GM19099 (cell line): ENCODE measurements around the gene AFP.

ENCODE experiments used
- POLR2A ChIP-seq: IDR thresholded peaks from 3 replicates; pipeline ENCODE4 v1.6.1; 2011; ENCODE audit warnings: low read depth; ENCODE audit not compliant: insufficient read length; ENCODE audit errors: extremely low read depth

Gene AFP

DNA sequence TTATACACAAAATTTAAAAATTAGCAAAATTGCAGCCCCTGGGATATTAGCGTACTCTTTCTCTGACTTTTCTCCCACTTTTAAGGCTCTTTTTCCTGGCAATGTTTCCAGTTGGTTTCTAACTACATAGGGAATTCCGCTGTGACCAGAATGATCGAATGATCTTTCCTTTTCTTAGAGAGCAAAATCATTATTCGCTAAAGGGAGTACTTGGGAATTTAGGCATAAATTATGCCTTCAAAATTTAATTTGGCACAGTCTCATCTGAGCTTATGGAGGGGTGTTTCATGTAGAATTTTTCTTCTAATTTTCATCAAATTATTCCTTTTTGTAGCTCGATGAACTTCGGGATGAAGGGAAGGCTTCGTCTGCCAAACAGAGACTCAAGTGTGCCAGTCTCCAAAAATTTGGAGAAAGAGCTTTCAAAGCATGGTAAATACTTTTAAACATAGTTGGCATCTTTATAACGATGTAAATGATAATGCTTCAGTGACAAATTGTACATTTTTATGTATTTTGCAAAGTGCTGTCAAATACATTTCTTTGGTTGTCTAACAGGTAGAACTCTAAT is 26.0 kb upstream of the AFP start:
- no peak for TF ChIP-seq POLR2A

- TF ChIP-seq POLR2A: no peak
Observed at GRCh38 chr4:73410916-73411730, 24.9 kb upstream of the AFP start.

GRCh38 chr4:73411731-73412414 is 24.1 kb upstream of the AFP start:
- no peak for TF ChIP-seq POLR2A

DNA sequence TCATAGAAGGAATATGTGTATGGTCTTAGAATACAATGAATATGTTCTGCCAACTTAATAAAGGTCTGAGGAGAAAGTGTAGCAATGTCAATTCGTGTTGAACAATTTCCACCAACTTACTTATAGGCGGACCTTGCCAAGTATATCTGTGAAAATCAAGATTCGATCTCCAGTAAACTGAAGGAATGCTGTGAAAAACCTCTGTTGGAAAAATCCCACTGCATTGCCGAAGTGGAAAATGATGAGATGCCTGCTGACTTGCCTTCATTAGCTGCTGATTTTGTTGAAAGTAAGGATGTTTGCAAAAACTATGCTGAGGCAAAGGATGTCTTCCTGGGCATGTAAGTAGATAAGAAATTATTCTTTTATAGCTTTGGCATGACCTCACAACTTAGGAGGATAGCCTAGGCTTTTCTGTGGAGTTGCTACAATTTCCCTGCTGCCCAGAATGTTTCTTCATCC is 22.7 kb upstream of the AFP start:
- no peak for TF ChIP-seq POLR2A

DNA sequence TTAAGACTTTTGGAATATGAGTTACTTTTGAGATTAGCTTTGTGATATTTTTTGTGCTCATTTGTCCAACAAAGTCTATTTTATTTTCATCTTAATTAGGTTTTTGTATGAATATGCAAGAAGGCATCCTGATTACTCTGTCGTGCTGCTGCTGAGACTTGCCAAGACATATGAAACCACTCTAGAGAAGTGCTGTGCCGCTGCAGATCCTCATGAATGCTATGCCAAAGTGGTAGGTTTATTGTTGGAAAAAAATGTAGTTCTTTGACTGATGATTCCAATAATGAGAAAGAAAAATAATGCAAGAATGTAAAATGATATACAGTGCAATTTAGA is 21.1 kb upstream of the AFP start:
- no peak for TF ChIP-seq POLR2A

- no peak for TF ChIP-seq POLR2A
Observed at GRCh38 chr4:73415807-73416238, 20.2 kb upstream of the AFP start.

DNA sequence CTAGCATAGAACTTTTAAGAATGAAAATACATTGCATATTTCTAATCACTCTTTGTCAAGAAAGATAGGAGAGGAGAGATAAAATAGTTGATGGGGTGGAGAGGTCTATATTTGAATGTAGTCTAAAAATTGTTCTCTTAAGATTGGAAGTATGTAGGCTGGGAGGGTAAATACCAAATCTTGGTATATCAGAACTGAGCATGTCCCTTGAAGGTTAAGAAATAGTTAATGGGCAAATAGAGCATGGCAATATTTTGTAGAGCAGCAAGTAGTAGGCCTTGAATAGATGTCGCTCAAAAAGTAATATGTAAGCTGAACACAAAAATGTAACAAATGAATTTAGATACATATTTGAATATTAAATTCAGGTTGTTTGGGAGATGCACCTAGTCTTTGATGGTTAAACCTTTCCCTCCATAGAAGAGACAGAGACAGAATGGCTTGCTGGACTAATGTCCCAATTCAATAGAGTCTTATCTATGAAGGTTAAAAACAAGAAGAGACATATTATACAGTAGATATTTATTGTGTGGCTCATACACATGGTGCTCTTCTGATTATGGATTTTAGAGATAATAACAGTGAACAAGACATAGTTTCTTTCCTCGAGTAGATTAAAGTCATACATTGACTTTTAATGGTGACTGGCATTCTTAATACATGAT is 19.5 kb upstream of the AFP start:
- TF ChIP-seq POLR2A: no peak

GRCh38 chr4:73417342-73417741 is 18.7 kb upstream of the AFP start:
- no peak for TF ChIP-seq POLR2A

DNA sequence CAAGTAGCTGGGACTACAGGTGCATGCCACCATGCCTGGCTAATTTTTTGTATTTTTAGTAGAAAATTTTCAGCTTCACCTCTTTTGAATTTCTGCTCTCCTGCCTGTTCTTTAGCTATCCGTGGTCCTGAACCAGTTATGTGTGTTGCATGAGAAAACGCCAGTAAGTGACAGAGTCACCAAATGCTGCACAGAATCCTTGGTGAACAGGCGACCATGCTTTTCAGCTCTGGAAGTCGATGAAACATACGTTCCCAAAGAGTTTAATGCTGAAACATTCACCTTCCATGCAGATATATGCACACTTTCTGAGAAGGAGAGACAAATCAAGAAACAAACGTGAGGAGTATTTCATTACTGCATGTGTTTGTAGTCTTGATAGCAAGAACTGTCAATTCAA is 18.0 kb upstream of the AFP start:
- TF ChIP-seq POLR2A: no peak

DNA sequence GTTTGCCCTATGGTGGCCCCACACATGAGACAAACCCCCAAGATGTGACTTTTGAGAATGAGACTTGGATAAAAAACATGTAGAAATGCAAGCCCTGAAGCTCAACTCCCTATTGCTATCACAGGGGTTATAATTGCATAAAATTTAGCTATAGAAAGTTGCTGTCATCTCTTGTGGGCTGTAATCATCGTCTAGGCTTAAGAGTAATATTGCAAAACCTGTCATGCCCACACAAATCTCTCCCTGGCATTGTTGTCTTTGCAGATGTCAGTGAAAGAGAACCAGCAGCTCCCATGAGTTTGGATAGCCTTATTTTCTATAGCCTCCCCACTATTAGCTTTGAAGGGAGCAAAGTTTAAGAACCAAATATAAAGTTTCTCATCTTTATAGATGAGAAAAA is 17.3 kb upstream of the AFP start:
- TF ChIP-seq POLR2A: no peak

GRCh38 chr4:73419106-73420038 is 16.6 kb upstream of the AFP start:
- no peak for TF ChIP-seq POLR2A

- TF ChIP-seq POLR2A: no peak
Observed at GRCh38 chr4:73420615-73421014, 15.4 kb upstream of the AFP start.

- no peak for TF ChIP-seq POLR2A
Observed at GRCh38 chr4:73421708-73422457, 14.1 kb upstream of the AFP start.

- TF ChIP-seq POLR2A: no peak
Observed at GRCh38 chr4:73422458-73422752, 13.6 kb upstream of the AFP start.
